HG02763 (cell line): Measurements from ENCODE around the gene PCDHAC2.

ENCODE experiments used
- ATAC-seq: cut with Tn5 transposase; IDR thresholded peaks from one replicate; pipeline ENCODE4 v1.9.1; 2021; ENCODE audit warnings: mild to moderate bottlenecking, moderate library complexity; ENCODE audit not compliant: unreplicated experiment

Gene PCDHAC2

DNA sequence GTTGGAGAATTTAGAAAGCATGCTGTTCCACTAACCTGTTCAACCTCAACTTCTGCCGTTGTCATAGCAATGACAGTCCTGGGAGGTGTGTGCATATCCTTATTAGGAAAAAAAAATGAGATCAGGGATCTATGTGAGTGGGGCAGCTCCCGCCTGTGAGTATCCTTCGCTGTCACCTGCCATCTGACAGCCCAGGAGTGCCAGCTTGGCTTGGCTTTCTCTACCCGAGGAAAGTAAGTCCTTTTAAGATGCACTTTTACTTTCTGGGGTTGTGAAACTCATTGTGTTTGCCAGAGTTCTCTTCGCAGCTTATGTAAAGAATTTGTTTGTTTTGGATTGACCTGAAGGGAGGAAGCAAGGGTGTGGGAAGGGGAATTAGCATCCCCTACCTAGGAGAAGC, 21.8 kb downstream of the PCDHAC2 start:
- no peak for ATAC-seq

DNA sequence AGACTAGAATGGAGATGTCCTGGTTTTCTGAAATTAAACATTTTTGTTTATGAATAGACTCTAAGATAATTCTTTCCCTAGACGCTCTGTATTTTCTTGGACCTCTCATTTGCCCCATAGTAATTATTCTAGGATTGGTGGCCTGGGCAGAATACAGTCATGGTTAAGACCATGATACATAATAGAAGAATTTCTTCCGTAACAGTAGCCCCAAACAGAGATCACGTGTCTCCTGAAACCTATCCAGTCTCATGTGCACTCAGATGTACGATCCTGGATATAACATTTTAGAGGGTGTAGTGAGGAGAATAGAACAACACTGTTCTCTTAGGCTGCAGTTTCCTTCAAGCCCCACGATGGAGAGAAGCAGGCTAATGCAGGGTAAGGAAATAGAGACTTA, 22.3 kb downstream of the PCDHAC2 start:
- ATAC-seq: no peak

DNA sequence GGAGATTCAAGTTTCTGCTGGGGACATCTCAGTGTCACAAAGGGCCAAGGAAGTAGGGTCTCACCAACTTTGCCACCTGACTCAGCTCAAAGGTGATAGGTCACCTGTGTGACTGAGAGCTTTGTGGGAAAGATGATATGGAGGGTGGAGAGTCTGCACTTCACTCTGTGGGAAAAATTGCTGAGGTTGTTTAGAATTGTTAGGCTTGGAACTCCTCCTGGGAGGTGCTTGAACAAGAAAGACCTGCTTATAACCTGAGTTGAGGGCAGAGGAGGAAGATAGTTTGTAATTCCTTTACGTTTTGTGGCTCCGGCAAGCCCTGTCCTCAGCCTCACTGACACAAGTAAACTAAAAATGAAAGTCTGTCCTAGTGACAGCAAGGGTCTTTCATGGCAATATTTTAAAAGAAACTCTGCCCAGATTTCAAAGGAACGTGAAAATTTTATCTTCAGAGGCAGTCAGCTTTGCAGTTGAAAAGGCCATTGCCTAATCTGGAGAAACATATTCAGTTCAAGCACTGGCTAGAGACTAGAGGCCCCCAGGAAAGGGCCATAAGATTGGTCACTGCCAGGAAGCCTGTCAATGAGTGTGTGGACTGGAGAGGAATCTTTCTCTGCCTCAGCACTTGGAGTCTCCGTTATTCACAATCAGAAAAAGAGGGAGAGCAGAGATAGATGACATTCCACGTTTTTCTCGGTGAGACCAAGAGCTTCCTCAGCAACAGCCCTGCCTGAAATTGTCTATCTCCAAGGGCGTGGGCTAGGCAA, 23.2 kb downstream of the PCDHAC2 start:
- no peak for ATAC-seq

DNA sequence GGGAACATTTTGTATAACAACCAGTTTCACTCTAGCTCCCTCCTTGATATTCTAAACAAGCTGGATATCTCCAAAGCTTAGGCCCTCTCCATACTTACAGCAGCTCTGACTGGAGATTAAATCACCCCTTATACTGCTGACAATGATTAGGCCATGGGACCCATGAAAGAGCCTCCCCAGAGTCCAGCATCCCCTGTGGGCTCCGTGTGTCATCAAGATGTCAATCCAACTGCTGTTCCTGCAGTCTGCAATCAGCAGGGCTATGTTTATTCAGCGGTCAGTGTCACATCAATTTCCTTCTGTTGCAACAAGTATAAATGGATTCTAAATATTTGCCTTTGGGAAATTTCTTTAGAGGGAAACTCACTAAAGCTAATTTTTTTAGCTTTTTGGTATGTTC, 26.6 kb downstream of the PCDHAC2 start:
- ATAC-seq: no peak

DNA sequence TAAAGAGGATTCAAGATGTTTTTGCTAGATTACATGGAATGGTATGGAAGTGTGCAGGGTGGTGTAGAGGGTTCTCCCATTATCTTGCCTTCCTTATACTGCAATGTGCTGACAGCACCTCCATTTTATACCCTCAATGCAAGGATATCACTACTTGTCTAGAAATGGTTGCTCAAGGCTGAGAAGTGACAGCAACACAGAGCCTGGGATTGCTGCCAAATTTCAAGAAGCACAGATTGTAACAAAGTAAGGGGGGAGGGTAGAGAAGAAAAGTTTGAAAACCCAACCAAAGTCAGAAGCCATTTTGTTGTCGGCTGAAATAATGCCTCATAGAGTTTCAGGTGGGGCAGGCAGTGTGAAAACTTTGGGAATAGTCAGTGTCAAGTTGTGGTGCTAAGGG, 29.8 kb downstream of the PCDHAC2 start:
- no peak for ATAC-seq

DNA sequence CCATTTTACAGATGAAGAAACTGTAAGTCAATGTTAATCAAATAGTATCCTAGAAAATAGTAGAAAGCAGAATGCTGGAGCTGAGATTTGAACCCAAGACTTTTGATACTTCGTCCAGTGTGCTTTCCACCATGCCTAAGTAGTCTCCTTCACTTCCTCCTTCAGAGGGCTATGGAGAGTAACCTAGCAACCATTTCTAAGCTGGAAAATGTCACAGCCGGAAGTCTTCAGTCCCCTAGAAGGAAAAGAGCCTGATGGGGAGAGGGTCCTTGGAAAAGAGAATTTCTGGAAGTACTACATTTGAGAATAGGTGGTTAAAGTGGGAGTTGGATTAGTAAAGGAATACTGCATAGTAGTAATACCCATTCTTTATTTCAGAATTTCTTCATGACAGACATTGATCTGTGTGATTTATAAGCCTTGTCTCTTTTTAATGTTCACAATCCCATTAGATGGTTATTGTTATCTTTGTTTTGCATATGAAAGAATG, 32.7 kb downstream of the PCDHAC2 start:
- ATAC-seq: no peak

DNA sequence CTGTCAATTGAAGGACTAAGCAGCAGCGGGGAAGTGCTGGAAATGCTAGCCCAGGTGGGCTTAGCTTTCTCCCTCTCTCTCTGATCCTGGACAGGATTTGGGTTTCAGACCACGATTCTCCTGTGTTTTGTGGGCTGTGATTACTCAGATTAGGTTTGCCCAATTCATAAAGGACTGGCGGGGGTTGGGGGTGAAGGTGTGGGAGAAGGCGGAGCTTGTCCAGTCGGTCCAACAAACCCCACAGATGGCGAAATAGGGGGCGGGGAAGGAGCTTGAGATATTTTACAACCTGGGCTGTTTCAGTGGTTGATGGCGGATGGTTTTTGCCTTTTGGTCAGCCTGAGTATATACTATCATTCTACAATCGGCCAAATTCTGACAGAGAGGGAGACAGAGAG, 35.2 kb downstream of the PCDHAC2 start:
- ATAC-seq: no peak

DNA sequence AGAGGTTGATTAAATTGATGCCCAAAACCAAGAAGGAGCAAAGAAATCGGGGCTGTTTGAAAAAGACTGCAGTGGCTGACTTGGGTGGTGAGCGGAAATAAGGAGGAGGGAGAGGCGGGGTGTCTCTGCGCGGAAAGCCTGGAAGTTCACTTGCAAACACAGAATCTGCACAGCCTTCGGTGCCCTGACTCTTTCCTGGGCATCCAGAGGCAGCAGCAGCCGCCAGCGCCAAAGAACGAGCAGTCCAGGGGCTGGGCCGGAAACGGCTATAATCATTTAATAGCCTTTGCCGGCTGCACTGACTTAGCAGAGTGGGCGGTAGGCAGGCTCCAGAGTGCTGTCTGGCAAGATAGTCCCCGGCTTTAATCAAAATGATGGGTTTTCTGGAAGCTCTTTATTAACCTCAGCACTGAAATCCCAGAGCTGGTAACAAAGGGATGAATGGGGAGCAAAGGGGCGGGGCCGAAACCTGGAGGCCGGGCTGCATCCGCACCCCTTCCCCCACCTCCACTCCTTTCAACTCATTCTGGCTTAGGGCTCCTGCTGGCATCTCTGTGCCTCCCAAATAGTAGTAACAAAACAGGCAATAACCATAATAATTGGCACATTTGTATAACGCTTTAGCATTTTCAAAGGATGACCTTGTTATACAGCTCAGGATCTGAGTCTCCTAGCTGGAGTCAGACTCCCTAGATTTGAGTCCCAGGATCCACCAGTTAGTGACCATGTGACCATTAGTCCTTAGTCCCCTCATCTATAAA, 35.7 kb downstream of the PCDHAC2 start:
- no peak for ATAC-seq

DNA sequence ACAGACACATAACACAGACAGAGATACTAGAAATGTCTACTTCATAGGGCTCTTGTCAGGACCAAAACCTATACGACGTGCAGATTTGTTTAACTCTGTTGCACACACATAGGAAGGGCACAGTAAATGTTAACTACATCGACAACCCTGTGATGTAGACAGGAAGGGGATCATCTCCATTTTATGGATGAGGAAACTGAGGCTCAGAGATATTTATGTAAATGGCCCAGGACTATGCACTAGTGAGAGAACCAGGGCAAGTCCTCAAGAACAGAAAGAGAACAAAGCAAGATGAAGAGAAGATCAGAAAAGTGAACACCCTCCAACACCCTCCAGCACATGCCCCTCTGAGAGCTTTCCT, 36.3 kb downstream of the PCDHAC2 start:
- no peak for ATAC-seq

DNA sequence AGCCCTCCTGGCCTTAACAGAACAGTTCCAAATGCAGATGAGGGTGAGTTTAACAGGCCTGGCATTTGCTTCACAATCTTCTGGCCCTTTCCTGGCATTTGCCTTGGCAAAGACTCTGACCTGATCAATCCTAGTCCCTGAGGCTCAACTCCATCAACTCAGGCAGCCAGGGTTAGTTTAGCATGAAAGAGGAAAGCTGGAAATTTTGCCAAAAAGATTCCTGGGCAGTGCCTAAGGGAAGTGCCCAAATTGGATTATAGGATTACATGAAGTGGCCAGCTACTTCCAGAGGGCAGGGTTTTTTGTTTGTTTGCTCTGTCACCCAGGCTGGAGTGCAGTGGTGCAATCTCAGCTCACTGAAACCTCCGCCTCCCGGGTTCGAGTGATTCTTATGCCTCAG, 36.8 kb downstream of the PCDHAC2 start:
- ATAC-seq: no peak

DNA sequence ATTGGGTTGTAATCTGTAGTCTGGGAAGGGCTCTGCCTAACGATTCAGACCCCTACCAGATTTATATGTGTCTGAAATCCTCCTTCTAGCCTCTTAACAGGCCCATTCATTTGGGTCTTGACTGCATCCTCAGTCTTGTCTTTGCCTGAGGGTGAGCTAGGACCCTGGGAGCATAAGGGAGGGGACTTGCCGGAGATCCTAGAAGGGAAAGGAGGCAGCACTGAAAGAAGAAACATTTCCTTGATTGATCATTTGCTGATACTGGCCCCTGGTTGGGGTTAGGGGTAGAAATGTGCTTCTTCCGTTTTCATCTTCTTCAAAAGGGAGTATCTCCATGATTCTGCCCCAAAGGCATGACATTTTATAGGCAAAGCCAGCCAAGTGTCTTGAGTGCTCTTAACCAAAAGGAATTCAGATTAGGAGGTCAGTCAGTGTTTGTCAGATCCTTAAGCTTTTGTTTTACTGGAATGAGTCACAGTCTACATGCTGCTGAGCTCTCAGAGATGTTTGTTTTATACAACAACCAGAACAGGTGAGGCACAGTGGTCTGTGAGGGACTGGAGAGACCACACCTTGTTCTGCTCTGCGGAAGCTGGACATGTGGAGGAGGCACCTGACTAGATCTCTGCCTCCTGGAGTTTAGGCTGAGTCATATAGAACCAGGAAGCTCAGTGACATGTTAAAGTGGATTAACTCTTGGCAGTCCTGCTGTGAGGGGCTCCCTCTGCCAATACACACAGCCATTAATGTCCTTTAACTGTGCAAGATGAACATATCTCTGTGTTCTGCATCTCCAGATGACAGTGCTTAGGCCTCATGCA, 37.7 kb downstream of the PCDHAC2 start:
- no peak for ATAC-seq

DNA sequence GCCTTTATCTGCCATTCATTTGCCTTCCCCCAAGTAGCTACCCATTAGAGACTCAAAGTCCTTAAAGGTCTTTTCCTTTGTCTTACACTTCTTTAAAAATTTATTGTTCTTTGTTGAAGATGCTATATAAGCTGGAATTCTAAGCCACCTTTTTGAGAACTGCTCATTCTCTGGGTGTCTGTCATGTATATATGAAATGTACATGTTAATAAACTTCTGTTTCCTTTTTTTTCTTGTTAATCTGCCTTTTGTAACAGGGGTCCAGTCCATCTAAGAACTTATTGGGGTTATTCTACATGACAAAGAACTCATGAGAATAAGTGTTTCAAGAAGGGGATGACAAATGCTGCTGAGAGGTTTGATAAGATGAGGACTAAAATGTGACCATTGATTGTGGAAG, 41.5 kb downstream of the PCDHAC2 start:
- no peak for ATAC-seq

DNA sequence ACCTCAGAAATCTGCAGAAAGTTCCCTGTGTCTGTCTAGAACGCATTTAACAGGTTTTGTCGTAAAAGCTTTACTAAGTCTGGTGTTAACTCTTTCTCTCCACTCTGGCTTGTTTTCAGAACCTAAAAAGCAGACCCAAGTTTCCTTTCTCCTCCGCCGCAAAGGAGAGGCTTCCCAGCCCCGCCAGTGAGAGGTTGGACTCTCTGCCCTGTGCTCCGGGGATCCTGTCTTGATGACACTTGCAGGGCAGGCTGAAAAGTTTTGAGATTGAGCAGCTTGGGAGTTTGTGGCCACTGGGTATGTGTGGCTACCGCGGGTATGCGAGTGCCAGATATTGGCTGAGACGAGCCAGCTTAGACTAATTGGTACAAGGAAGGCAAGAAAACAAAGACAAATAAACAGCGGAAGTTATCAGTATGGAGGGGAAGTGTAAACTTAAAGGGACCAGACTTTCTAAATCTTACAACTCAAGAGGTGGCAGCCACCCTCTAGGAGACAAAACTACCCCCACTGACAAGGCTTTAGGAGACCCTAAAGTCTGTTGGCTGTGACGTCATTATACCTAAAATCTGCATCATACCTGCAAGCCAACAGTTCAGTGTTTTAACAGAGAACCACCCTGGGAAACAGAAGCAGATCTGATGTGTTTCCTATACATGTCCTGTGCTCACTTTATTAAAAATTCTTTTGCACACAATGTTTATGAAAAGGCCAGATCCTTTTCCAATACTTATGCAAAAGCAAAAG, 43.9 kb downstream of the PCDHAC2 start:
- no peak for ATAC-seq

DNA sequence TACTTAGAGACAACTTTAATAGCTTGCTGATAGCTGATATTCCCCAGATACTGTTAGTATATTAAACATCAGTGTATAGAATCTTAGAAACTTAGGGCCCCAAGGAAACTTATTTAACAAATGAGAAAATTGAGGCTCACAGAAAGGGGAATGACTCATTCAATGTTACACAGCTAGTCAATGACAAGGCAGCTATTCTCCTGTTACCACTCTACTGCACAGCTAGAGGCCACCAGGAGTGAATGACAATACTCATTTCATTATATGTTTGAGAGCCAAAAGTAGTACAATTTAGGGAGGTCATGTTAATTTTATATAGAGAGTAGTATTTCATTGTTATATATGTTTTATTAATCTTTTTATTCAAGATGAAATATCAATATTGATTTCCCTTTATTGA, 51.7 kb downstream of the PCDHAC2 start:
- no peak for ATAC-seq
